Activated CD4-positive, alpha-beta T cell treated with anti-CD3 and anti-CD28 coated beads for 24 hours (primary cell): Measurements from ENCODE around the gene XPR1.
A peak's percentile ranks its signal among the peaks of the same experiment; 100 is the strongest.
"Not testable (repeated sequence)": the region's sequence is repeated elsewhere in the genome, so short reads cannot be mapped to it uniquely, and the experiment has no call there.

Experiments
- DNase-seq, 2 donors: peaks; one replicate each; pipeline ENCODE4 v3.0.0-alpha.2; 2020; ENCODE audit warnings: low read depth in 2 of 2

Gene XPR1

DNA sequence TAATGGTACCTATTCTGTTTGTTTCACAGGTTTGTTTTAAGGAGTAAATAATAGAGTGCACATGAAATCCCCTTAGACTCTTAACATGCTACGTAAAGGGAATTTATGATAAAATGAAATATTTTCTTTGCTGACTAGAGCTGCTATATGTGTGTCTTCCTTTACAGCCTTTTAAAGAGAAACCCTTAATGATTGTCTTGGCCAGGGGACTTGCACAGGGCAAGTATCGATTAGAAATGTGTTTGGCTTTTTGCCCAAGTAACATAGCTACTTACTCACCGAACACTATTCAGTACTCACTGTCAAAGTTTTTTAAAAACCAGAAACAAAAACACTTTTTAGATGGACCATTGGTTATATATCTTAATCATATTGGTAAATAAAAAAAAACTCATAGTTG is 209.6 kb downstream of the XPR1 start:
- DNase-seq, result no peak

DNA sequence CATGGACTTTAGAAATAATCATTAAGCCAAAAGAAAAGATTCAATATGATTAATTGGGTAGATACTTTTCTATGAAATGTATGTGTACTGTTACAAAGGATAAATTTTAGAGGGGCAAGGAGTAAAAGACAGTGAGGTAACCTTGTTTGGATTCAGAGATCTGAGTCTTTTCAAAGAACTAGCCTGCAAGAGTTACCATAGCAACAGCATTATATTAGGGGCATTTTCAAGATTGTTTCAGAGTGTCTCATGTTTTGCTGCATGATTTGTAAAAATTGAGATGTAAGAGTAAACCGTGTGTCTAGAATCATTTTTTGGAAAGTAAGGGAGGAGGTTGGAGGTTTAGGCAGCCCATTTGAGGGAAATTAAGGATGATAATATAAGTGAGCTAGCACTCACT is 210.2 kb downstream of the XPR1 start:
- no peak for DNase-seq

DNA sequence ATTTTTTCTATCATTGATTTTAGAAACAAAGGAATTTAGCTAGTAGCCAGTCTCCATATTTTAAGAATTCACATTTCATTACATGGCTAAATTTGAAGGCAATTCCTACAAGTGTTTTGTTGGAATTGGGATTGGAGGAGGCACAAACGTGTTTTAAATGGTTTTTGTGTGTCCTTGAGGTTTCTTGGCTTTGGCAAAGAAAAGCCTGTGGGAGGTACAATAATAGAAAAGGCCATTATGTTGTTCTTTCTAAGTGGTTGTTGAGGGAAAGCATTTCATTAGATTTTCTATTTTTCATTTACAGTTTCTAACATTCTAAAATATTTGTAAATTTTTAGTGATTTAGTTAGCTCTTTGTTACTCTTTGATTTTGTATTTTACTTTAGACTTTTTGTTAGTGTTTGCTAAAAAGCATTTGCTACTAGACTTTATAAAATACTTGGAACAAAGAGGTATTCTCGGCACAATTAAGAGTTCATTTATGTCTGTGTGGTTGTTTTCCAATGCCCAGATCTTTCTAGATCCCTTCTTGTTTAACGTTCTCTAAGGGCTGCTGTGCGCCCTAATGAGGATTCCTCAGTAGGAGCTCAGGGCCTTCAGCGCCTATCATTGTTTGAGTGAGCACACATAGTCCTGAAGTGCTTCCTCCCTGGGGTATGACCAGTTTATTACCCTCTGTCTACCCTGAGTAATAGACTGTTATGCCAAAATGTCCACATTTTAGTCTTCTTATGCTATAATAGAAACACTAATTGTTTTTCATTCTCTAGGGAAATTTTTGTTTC is 210.9 kb downstream of the XPR1 start:
- no peak for DNase-seq

DNA sequence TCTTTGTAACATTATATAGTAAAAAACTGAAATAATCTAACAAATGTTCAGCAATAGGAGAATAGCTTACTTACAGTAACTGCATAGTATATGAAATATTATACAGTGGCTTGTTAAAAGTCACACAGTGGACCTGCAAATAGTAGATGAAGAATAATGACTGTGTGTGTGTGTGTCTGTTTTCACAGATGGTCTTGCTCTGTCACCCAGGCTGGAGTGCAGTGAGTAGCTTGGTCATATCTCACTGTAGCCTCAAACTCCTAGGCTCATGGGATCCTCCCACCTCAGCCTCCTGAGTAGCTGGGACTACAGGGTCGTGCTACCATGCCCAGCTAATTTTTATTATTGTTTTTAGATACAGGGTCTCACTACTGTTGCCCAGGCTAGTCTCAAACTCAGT is 213.5 kb downstream of the XPR1 start:
- DNase-seq, result no peak

DNA sequence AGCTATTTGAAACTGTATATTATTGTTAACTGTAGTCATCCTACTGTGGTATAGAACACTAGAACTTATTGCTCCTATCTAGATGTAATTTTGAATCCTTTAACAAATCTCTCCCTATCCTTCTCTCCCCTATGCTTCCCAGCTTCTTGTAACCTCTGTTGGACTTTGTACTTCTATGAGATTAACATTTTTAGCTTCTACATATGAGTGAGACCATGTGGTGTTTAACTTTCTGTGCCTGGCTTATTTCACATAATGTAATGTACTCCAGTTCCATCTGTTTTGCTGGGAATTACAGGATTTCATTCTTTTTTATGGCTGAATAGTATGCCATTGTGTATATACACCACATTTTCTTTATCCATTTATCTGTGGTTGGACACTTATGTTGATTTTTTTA is 216.4 kb downstream of the XPR1 start:
- DNase-seq, result no peak

DNA sequence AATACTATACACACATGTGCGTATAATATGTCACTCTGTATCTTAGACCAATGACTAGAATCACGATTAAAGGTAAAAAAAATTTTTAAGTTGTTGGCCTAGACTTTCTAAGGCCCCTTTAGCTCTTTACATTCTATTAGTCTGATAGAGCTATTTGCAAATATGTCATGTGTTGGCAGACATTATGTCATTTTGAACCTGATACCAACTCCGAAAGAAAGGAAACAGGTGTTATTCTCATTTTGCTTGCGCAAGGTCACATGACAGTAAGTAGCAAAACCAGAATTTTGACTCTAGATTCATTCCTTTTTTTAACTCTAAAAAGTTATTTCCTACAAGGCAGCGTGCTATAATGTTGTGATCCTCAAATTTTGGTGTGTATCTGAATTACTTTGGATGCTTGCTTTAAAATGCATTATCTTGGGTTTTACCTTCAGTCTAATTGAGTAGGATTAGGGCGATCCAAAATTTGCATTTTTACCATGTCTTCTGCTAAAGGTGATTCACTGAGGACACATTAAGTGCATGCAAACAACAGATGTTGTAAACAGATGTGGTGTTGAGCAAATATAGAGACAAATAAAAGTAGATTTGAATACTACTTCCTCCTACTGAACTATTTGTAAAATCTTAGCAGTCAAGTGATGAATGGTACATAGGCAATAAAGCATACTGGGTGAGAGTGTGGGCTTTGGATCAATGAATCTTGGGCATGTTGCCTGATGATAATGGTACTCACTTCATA is 217.4 kb downstream of the XPR1 start:
- no peak for DNase-seq

DNA sequence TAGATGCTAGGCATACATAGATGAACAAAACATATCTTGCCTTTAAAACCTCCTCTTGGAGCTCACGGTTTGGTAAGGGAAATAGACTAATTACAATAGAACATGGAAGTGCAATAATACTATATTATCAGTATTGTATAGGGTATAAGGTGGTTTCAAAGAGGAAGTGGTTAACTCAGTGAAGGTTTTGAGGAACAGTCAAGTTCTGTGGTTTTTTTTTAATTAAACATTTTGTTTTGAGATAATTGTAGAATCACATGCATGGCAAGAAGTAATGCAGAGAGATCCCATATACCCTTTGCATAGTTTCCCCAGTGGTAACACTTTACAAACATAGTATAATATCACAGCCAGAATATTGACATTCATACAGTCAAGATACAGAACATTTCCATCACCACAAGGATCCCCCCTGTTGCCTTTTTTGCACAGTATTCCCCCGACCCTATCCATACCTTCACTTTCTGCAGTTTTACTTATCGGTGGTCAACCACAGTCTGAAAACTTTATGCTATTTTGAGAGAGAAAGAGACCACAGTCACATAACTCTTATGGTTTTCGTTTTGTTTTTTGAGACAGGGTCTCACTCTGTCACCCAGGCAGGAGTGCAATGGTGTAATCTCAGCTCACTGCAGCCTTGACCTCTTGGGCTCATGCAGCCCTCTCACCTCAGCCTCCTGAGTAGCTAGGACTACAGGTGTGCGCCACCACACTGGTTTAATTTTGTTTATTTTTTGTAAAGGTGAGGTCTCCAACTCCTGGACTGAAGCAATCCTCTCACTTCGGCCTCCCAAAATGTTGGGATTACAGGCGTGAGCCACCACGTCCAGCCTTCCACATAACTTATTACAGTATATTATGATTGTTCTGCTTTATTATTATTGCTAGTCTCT is 220.4 kb downstream of the XPR1 start:
- no peak for DNase-seq

DNA sequence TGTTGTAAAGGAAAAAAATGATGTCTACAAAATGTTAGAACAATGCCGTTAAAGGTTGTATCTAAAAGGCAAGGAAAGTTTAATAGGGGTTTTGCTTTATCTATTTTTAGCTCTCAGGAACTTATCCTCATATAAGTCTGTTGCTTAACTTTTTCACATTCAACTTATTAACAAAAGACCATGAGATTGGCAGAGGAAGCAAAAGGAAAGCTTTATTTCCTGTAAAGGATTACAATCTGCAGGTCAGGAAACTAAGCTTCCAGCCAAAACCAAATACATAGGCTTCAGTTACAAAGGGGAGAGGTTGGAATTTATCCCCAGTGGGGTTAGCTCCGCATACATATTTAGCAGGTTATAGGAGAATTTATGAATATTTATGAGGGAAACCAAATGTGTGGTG is 222.2 kb downstream of the XPR1 start:
- DNase-seq, result no peak

DNA sequence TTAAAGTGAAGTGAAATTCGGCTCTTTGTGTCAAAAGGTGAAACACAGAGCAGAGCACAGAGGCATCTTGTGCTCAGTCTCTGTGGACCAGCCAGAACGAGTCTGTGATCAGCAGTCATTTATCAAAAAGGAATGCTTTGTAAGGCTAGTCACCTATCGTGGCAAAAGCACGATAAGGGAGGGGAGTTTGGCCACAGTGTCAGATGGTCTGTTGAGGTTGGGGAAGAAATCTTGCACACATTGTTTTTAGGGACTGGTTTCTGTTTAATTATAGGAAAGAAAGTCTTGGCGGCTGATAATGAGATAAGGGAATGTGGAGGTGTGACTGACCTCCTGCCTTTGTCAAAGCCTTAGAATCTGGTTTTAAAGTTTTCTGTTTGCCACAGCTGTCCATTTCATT is 222.6 kb downstream of the XPR1 start:
- no peak for DNase-seq

DNA sequence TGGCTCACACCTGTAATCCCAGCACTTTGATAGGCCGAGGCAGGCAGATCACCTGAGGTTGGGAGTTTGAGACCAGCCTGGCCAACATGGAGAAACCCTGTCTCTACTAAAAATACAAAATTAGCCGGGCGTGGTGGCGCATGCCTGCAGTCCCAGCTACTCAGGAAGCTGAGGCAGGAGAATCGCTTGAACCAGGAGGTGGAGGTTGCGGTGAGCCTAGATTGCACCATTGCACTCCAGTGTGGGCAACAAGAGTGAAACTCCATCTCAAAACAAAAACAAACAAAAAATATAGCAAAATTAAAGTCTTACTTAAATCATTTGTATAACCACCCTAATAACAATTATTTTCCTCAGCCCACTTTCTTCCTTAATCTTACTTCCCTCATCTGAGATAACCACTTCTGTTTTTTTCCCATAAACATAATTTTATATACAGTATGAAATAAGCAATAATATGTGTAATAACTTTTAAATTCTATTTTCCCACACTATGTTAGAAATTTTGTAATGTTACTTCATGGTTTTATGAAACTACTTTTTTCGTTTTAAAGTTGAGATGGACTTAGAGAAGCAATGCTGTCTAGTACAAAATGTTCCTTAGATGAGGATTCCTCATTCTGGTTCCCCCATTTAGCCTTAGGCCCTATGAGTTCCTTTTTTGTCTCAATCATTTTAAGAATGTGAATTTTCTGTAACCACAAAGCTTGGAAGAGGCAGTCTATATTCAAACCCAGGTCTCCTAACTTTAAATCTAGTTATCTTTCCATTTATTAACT is 226.3 kb downstream of the XPR1 start:
- DNase-seq, result not testable (repeated sequence)

DNA sequence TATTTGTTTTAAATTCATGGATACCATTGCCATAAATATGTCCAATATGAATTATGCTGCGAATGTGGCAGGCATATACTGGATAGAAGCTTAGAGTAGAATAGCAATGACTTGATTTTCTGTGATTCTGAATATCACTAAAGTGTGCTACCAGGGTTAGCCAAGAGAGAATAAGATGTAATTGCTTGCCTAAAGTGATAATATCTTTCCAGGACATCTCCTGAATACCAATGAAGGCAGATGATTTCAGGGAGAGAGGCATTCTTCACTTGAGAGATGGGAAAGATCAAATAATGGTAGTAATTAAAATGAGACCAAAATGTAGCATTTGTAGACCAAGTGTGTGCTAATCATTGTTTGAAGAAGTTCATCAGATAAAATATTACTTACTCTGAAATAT is 227.5 kb downstream of the XPR1 start:
- DNase-seq, result no peak

DNA sequence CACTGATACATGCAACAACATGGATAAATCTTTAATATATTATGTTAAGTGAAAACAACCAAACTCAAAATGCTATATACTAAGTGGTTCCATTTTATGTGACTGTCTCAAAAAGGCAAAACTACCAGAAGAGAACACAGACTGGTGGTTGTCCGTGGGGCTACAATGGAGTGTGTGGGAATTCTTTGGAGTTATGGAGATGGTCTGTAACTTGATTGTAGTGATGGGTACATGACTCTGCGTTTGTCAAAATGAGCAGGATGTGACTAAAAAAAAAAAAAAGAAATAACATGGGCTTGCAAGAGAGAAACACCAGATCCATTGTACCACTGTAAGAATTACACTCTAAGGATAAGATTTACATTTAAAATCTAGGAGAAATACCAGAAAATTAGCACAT is 228.7 kb downstream of the XPR1 start:
- no peak for DNase-seq

DNA sequence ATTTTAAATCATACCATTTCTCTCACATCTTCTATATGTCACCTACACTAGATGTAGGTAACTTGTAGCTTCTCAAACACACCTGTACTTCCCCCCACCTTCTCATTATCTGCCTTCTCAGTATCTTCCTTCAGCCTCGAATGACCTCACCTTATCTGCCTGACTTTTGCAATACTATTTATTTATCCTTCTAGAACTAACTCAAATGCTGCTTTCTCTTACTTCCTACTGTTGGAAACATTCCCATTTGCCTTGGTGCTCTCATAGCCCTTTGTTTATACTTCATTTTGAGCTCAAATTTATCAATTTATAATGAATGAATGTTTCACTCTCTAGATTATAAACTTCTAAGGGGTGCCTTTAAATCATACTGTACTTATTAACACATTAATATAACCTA is 230.5 kb downstream of the XPR1 start:
- no peak for DNase-seq

DNA sequence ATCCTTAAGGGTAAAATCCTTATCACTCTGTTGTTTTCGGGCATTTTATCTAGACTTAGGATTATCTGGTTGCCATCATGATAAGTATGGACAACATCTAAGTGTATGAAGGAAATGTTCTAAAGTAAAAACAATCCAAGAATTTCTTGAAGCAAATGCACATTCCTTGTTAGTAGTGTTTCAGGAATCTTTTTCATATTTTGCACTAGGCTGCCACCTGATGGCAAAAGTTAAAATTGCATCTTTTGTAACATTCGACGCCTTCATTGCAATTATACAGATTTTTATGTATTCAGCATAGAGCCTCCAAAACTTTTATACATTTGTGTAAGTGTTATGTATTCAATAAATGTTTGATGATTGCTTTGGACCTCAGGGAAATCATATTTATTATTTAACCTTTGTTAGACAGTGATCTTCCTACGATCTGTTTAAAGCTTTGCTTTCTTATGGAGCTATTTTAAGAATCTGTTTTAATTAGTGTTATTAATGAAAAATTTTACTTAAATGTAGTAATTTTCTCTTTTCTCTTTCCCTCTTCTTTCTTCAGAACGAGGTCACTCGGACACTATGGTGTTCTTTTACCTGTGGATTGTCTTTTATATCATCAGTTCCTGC is 231.4 kb downstream of the XPR1 start:
- peak in 1 of 2 donors; percentile 27 for DNase-seq

DNA sequence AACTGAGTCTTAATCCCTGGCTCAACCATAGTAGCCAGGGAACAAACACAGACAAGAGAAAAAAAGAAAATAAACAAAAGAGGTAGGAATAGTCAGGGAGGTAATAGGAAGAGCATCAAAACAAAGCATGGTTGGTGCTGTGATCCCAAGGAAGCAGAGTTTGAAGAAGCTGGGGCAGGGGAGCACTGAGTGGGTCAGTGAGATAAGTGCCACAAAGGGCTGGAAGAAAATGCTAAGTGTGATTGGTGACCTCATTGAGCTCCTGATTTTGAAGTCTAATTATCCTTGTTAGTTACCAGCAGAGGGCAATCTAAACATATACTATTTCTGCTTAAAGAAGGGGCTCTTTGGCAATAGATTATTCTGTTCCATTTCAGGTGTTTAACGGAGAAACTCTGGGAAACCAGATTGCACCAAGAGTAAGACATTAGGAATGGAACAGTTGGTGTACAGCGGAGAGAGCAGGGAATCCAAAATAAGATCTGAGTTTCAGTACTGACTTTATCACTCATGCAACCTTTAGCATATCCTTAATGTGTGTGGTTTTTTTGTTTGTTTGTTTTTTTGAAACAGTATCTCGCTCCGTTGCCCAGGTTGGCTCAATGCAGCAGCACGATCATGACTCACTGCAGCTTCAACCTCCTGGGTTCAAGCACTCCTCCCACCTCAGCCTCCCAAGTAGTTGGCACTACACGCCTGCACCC is 250.1 kb downstream of the XPR1 start:
- no peak for DNase-seq

DNA sequence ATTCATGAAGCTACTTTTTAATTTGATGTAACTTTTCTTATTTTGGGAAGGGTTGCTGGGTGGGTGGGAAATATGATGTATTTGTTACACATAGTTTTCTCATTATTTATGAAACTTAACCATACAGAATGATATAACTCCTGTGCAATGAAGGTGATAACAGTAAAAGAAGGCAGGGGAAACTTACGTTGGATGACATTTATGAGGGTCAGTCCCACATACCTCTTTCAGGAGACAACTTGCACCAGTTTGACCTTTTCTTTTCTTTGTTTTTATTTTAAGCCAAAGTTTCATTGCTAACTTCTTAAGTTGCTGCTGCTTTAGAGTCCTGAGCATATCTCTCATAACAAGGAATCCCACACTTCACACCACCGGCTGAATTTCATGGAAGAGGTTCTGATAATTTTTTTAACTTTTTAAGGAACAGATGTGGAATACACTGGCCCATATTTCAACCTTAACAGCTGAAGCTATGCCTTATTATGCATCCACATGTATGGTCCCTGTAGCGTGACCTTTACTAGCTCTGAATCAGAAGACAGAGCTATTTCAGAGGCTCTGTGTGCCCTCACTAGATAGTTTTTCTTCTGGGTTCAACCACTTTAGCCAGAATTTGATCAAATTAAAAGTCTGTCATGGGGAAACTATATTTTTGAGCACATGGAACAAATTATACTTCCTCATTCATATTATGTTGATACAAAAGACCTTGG is 252.9 kb downstream of the XPR1 start:
- no peak for DNase-seq

DNA sequence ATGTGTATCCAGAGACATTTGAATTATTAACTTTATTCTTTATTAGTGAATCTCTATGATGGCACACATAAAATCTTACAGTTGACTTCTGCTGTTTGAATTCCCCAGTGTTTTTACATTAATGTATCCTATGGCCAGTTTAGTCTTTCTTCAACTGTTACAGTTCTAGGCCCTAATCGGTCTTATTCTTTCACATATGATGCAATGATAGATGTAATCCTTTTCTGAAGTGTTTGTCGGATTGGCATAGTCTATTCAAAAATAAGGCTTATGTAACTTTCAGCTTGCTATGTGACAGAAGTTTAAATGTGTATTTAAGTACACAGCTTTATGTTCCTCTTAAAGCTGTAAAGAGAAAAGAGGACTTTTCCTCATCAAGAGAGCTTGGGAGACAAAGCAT is 254.5 kb downstream of the XPR1 start:
- no peak for DNase-seq

DNA sequence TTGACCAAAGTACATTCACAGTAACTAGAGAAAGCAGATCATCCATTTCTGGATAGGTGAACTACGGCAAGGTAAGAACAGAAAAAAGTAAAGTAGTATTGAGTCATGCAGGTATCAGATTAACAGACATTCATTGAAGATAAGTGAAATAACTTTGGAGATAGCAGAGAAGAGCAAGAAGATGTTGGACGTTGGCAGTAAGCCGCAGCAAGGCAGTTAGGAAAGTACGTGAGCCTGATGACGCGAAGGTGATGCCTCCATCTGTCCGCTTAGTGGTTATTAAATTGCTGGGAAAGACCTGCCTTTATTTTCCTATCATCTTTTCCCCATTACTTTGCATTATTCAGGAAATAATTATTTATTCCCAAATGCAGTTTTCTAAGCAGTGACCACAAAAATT is 256.0 kb downstream of the XPR1 start:
- DNase-seq, result no peak

DNA sequence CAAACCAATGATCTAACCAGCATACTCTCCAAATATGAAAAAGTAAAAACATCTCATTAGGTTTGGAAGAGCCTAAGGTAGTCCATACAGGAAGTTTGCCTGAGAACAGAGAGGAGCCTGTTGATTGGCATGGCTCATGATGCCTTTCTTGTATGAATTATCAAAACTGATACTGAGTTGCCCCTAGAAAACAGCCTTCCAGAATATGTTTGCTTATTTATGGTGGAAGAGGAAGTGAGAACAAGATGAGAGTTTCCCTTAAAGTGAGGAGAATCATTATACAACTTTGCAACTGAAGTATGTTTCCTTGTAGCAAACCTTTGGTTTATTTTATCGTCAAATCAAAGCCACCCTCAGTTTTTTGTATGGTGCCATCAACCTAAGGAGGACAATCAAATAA is 257.0 kb downstream of the XPR1 start:
- DNase-seq, result no peak

DNA sequence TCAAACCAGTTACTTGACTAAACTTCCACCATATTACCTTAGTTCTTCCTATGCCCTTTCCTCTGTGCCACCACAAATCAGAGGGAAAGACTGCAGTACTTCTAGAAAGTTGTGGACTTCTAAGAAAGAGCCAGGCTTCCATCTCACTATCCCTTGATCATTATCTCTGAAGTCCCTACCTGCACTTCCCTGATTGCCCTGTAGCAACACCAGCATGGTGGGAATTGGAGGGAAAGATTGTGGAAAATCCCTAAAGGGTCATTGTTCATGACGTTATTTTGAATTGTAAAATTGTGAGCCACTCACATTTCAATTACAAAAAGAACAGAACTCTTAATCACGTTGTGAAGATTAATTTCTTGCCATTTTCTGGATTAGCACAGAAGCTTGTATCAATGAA is 257.5 kb downstream of the XPR1 start:
- no peak for DNase-seq
